Nephron (organoid): ENCODE results near the gene DUSP22.

Experiments
- H3K27ac Mint-ChIP-seq, 3 experiments: 2 replicates each; pipeline ENCODE4 v1.8.0; 2020; ENCODE audit warnings: mixed read lengths in 3 of 3, mild to moderate bottlenecking in 2 of 3, moderate library complexity in 1 of 3
- H3K27me3 Mint-ChIP-seq: 2 replicates; pipeline ENCODE4 v1.8.0; 2021; ENCODE audit warnings: low read depth, mild to moderate bottlenecking, moderate library complexity, mixed read lengths
- H3K36me3 Mint-ChIP-seq: 2 replicates; pipeline ENCODE4 v1.8.0; 2020; ENCODE audit warnings: low read depth, mixed read lengths
- H3K4me1 Mint-ChIP-seq: 2 replicates; pipeline ENCODE4 v1.8.0; 2020; ENCODE audit warnings: mixed read lengths
- H3K4me3 Mint-ChIP-seq, 3 experiments: 2 replicates each; pipeline ENCODE4 v1.8.0; 2020; ENCODE audit warnings: mild to moderate bottlenecking in 3 of 3, mixed read lengths in 3 of 3, moderate library complexity in 2 of 3
- H3K9me3 Mint-ChIP-seq: 2 replicates; pipeline ENCODE4 v1.8.0; 2020; ENCODE audit warnings: mixed read lengths
- CTCF ChIP-seq, 3 experiments: fragments of 200-600 bp; sonication (generic); IDR thresholded peaks; one replicate each; pipeline ENCODE4 v1.5.0; 2021; ENCODE audit warnings: antibody characterized with exemption in 3 of 3; ENCODE audit not compliant: unreplicated experiment in 3 of 3

Gene DUSP22

GRCh38 chr6:280775-281468, 11.4 kb upstream of the DUSP22 start:
- H3K36me3 Mint-ChIP-seq = no peaks in the 10 kb centered on the region
- no peak for TF ChIP-seq CTCF (IDR thresholded peaks at IDR 0.05; ENCODE audit: unreplicated experiment in 3 of 3)

GRCh38 chr6:281469-282103, 10.7 kb upstream of the DUSP22 start:
- no peak for TF ChIP-seq CTCF (IDR thresholded peaks at IDR 0.05; ENCODE audit: unreplicated experiment in 3 of 3)
- H3K27ac Mint-ChIP-seq = no peak overlapping the region
- no peaks in the 10 kb centered on the region for H3K36me3 Mint-ChIP-seq
- no peaks in the 10 kb centered on the region for H3K4me1 Mint-ChIP-seq
- peaks cover 7% of the 10 kb centered on the region for H3K27me3 Mint-ChIP-seq
- H3K9me3 Mint-ChIP-seq = peaks cover 13% of the 10 kb centered on the region
- no peak overlapping the region for H3K4me3 Mint-ChIP-seq

More at GRCh38 chr6:280775-281468, 11.4 kb upstream of the DUSP22 start:
- Mint-ChIP-seq H3K4me3 (no peak overlapping the region), H3K27ac (no peak overlapping the region), H3K9me3 (peaks cover 13% of the 10 kb centered on the region), H3K4me1 (no peaks in the 10 kb centered on the region), H3K27me3 (peaks cover 6% of the 10 kb centered on the region)

- H3K9me3 Mint-ChIP-seq = peaks cover 13% of the 10 kb centered on the region
- H3K27ac Mint-ChIP-seq = no peak overlapping the region
- H3K4me1 Mint-ChIP-seq = no peaks in the 10 kb centered on the region
- H3K27me3 Mint-ChIP-seq = peaks cover 10% of the 10 kb centered on the region
- no peaks in the 10 kb centered on the region for H3K36me3 Mint-ChIP-seq
- no peak for TF ChIP-seq CTCF (IDR thresholded peaks at IDR 0.05; ENCODE audit: unreplicated experiment in 3 of 3)
- H3K4me3 Mint-ChIP-seq = no peak overlapping the region
Observed at GRCh38 chr6:282177-282866, 10.0 kb upstream of the DUSP22 start.

GRCh38 chr6:282867-283416, 9.3 kb upstream of the DUSP22 start:
- H3K27me3 Mint-ChIP-seq = peaks cover 10% of the 10 kb centered on the region
- no peaks in the 10 kb centered on the region for H3K4me1 Mint-ChIP-seq
- no peak overlapping the region for H3K4me3 Mint-ChIP-seq
- H3K9me3 Mint-ChIP-seq = peaks cover 15% of the 10 kb centered on the region
- no peak for TF ChIP-seq CTCF (IDR thresholded peaks at IDR 0.05; ENCODE audit: unreplicated experiment in 3 of 3)
- no peak overlapping the region for H3K27ac Mint-ChIP-seq
- no peaks in the 10 kb centered on the region for H3K36me3 Mint-ChIP-seq

- no peaks in the 10 kb centered on the region for H3K4me1 Mint-ChIP-seq
- no peak for TF ChIP-seq CTCF (IDR thresholded peaks at IDR 0.05; ENCODE audit: unreplicated experiment in 3 of 3)
- H3K4me3 Mint-ChIP-seq = no peak overlapping the region
- no peak overlapping the region for H3K27ac Mint-ChIP-seq
- H3K27me3 Mint-ChIP-seq = peaks cover 16% of the 10 kb centered on the region
- H3K9me3 Mint-ChIP-seq = peaks cover 15% of the 10 kb centered on the region
- H3K36me3 Mint-ChIP-seq = no peaks in the 10 kb centered on the region
Observed at GRCh38 chr6:284486-284885, 7.8 kb upstream of the DUSP22 start.
